H9 (cell line): ENCODE data around the gene CACNA2D4. TPM values are rescaled to one million over a fixed set of nuclear protein-coding genes. Genes with fewer than 3 reads are reported as not detected.

Experiments used
- DNase-seq: peaks from one replicate; pipeline ENCODE4 v3.0.0-alpha.2; 2017
- H2AFZ ChIP-seq: one replicate; pipeline ENCODE4 v1.6.1; 2013; ENCODE audit warnings: mild to moderate bottlenecking, low read length, control low read depth, moderate library complexity
- H2AK5ac ChIP-seq: 2 replicates; pipeline ENCODE4 v1.6.1; 2013; ENCODE audit warnings: low read length, control low read depth, mixed read lengths; ENCODE audit not compliant: insufficient read length
- H2BK120ac ChIP-seq: one replicate; pipeline ENCODE4 v1.6.1; 2013; ENCODE audit warnings: low read depth, mild to moderate bottlenecking, low read length, control low read depth, inconsistent platforms; ENCODE audit not compliant: poor library complexity, severe bottlenecking
- H2BK12ac ChIP-seq: 2 replicates; pipeline ENCODE4 v1.6.1; 2013; ENCODE audit warnings: low read length, control low read depth, mixed read lengths, low read depth; ENCODE audit not compliant: insufficient read length
- H2BK15ac ChIP-seq: 2 replicates; pipeline ENCODE4 v1.6.1; 2013; ENCODE audit warnings: low read depth, low read length, control low read depth
- H2BK20ac ChIP-seq: one replicate; pipeline ENCODE4 v1.6.1; 2013; ENCODE audit warnings: low read depth, mild to moderate bottlenecking, low read length, control low read depth, inconsistent platforms; ENCODE audit not compliant: poor library complexity, severe bottlenecking
- H2BK5ac ChIP-seq: 2 replicates; pipeline ENCODE4 v1.6.1; 2013; ENCODE audit warnings: low read length, control low read depth, mixed read lengths; ENCODE audit not compliant: insufficient read length
- H3K14ac ChIP-seq: 2 replicates; pipeline ENCODE4 v1.6.1; 2013; ENCODE audit warnings: low read length, control low read depth; ENCODE audit not compliant: insufficient read depth
- H3K18ac ChIP-seq: 2 replicates; pipeline ENCODE4 v1.6.1; 2013; ENCODE audit warnings: low read depth, mild to moderate bottlenecking, mixed read lengths, low read length, control low read depth; ENCODE audit not compliant: insufficient read length
- H3K23ac ChIP-seq: 2 replicates; pipeline ENCODE4 v1.6.1; 2013; ENCODE audit warnings: low read length, control low read depth, mixed read lengths, low read depth; ENCODE audit not compliant: insufficient read length
- H3K23me2 ChIP-seq: 2 replicates; pipeline ENCODE4 v1.6.1; 2013; ENCODE audit warnings: low read depth, mild to moderate bottlenecking, mixed read lengths, low read length, control low read depth; ENCODE audit not compliant: insufficient read length, poor library complexity, severe bottlenecking
- H3K27ac ChIP-seq: 2 replicates; pipeline ENCODE4 v1.5.1; 2013; ENCODE audit warnings: low read length, control low read depth, mixed read lengths, low read depth; ENCODE audit not compliant: insufficient read length
- H3K27me3 ChIP-seq: 2 replicates; pipeline ENCODE4 v1.6.1; 2013; ENCODE audit warnings: low read length, control low read depth, inconsistent platforms; ENCODE audit not compliant: insufficient read depth
- H3K4ac ChIP-seq: 2 replicates; pipeline ENCODE4 v1.6.1; 2013; ENCODE audit warnings: low read depth, mild to moderate bottlenecking, control low read depth, inconsistent platforms, low read length, moderate library complexity
- H3K4me1 ChIP-seq: 2 replicates; pipeline ENCODE4 v1.6.1; 2013; ENCODE audit warnings: low read length, control low read depth, inconsistent platforms; ENCODE audit not compliant: insufficient read depth
- H3K4me2 ChIP-seq: 2 replicates; pipeline ENCODE4 v1.6.1; 2013; ENCODE audit warnings: low read length, control low read depth, mixed read lengths; ENCODE audit not compliant: insufficient read length, insufficient read depth
- H3K56ac ChIP-seq: 2 replicates; pipeline ENCODE4 v1.6.1; 2013; ENCODE audit warnings: low read depth, mild to moderate bottlenecking, mixed read lengths, low read length, control low read depth; ENCODE audit not compliant: insufficient read length
- H3K79me1 ChIP-seq: 2 replicates; pipeline ENCODE4 v1.6.1; 2013; ENCODE audit warnings: low read depth, mild to moderate bottlenecking, moderate library complexity, low read length, control low read depth, inconsistent platforms; ENCODE audit not compliant: insufficient read depth, poor library complexity, severe bottlenecking
- H3K79me2 ChIP-seq: 2 replicates; pipeline ENCODE4 v1.6.1; 2013; ENCODE audit warnings: low read length, control low read depth, inconsistent platforms; ENCODE audit not compliant: insufficient read depth
- H3K9ac ChIP-seq: 2 replicates; pipeline ENCODE4 v1.6.1; 2013; ENCODE audit warnings: low read length, control low read depth, mixed read lengths; ENCODE audit not compliant: insufficient read length; ENCODE audit errors: extremely low read depth
- H3K9me3 ChIP-seq: one replicate; pipeline ENCODE4 v1.6.1; 2013; ENCODE audit warnings: low read depth, low read length, inconsistent platforms; ENCODE audit not compliant: control insufficient read depth
- H3T11ph ChIP-seq: one replicate; pipeline ENCODE4 v1.6.1; 2013; ENCODE audit warnings: mild to moderate bottlenecking, low read length, control low read depth, inconsistent platforms
- H4K20me1 ChIP-seq: one replicate; pipeline ENCODE4 v1.6.1; 2013; ENCODE audit not compliant: control insufficient read depth, insufficient read length, insufficient read depth
- H4K5ac ChIP-seq: 2 replicates; pipeline ENCODE4 v1.6.1; 2013; ENCODE audit warnings: low read depth, mild to moderate bottlenecking, mixed read lengths, low read length, control low read depth; ENCODE audit not compliant: insufficient read length
- H4K8ac ChIP-seq: replicated peaks from 2 replicates; pipeline ENCODE4 v1.6.1; 2013; ENCODE audit warnings: low read length, control low read depth, mixed read lengths, low read depth; ENCODE audit not compliant: insufficient read length
- H4K91ac ChIP-seq: 2 replicates; pipeline ENCODE4 v1.6.1; 2013; ENCODE audit warnings: low read depth, mild to moderate bottlenecking, moderate library complexity, mixed read lengths, low read length, control low read depth; ENCODE audit not compliant: insufficient read length
- H3K27ac Mint-ChIP-seq, 3 experiments: 2 replicates in 2 of 3; 3 replicates in 1 of 3; pipeline ENCODE4 v1.8.0; 2020 to 2021; ENCODE audit warnings: mixed read lengths in 3 of 3, mild to moderate bottlenecking in 1 of 3, moderate library complexity in 1 of 3
- H3K27me3 Mint-ChIP-seq: 2 replicates; pipeline ENCODE4 v1.8.0; 2021; ENCODE audit warnings: low read depth, mild to moderate bottlenecking, moderate library complexity, mixed read lengths
- H3K36me3 Mint-ChIP-seq, 3 experiments: 2 replicates in 2 of 3; 3 replicates in 1 of 3; pipeline ENCODE4 v1.8.0; 2020 to 2021; ENCODE audit warnings: low read depth in 3 of 3, mixed read lengths in 3 of 3; ENCODE audit not compliant: insufficient read depth in 1 of 3
- H3K4me1 Mint-ChIP-seq, 2 experiments: 2 replicates each; pipeline ENCODE4 v1.8.0; 2020; ENCODE audit warnings: mixed read lengths in 2 of 2
- H3K4me3 Mint-ChIP-seq, 2 experiments: 2 replicates in 1 of 2; 3 replicates in 1 of 2; pipeline ENCODE4 v1.8.0; 2020 to 2021; ENCODE audit warnings: mild to moderate bottlenecking in 2 of 2, mixed read lengths in 2 of 2, moderate library complexity in 1 of 2
- H3K9me3 Mint-ChIP-seq, 2 experiments: 2 replicates in 1 of 2; 3 replicates in 1 of 2; pipeline ENCODE4 v1.8.0; 2020; ENCODE audit warnings: mild to moderate bottlenecking in 2 of 2, mixed read lengths in 2 of 2, moderate library complexity in 1 of 2
- WGBS: extraction: QIAGEN DNeasy Blood & Tissue Kit; methylation state at CpG from one replicate; pipeline ENCODE4 v1.1.7; 2013; ENCODE audit warnings: missing lambda C conversion rate, low lambda C conversion rate, mixed read lengths; ENCODE audit not compliant: insufficient read length; ENCODE audit errors: extremely low coverage; 5-methylcytosine and 5-hydroxymethylcytosine counted together
- total RNA-seq: library from RNA; stranded (reverse); gene quantifications from 2 replicates; pipeline ENCODE4 v1.2.1, GENCODE V29; 2021
- TF ChIP-seq, protein P1 (sequence below): fragments of 200-600 bp; sonication (generic); conservative IDR thresholded peaks from 3 replicates; pipeline ENCODE4 v1.8.0; 2021; ENCODE audit warnings: antibody characterized with exemption, mild to moderate bottlenecking

The CACNA2D4 gene
- total RNA-seq, 1 experiment from 2014 or later: 0.79 TPM

DNA sequence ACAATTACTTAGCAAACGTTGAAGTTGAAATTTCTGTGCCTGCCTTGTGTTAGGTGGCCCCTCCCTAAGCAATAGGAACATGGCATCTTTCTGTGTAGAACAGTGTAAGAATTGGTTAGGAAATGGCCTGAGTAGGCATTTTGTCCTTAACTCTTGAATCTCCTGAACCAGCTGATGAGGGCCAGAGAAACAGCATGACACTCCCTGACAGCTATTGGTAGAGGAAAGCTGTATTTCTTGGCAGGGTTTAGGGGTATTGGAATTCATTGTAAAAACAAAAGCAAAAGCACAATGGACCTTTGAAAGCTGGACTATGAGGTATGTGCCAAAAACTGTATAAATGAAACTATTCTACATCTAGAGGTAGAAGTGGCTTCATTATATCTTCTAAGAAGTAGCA is 138.7 kb downstream of the CACNA2D4 start:
- no peak overlapping the region for H4K91ac ChIP-seq
- peaks cover 6 to 28% (median 8%) of the 10 kb centered on the region in 3 experiments; a peak in 6 of 7 replicates for H3K36me3 Mint-ChIP-seq
- H4K20me1 ChIP-seq: no peaks in the 10 kb centered on the region
- H3K4me3 Mint-ChIP-seq: no peak overlapping the region
- no peak overlapping the region for H3K18ac ChIP-seq
- no peak overlapping the region for H3K56ac ChIP-seq
- H3K4me1 ChIP-seq: no peaks in the 10 kb centered on the region; the same call in 1 of the 2 replicates
- no peak overlapping the region for H2AK5ac ChIP-seq
- H3K9me3 ChIP-seq: no peaks in the 10 kb centered on the region
- WGBS: no CpG with 5 or more reads among the region's 1 CpG
- no peak overlapping the region for H4K5ac ChIP-seq
- no peak overlapping the region for H2BK5ac ChIP-seq
- no peaks in the 10 kb centered on the region for H3K27me3 ChIP-seq
- TF ChIP-seq, protein P1, sequence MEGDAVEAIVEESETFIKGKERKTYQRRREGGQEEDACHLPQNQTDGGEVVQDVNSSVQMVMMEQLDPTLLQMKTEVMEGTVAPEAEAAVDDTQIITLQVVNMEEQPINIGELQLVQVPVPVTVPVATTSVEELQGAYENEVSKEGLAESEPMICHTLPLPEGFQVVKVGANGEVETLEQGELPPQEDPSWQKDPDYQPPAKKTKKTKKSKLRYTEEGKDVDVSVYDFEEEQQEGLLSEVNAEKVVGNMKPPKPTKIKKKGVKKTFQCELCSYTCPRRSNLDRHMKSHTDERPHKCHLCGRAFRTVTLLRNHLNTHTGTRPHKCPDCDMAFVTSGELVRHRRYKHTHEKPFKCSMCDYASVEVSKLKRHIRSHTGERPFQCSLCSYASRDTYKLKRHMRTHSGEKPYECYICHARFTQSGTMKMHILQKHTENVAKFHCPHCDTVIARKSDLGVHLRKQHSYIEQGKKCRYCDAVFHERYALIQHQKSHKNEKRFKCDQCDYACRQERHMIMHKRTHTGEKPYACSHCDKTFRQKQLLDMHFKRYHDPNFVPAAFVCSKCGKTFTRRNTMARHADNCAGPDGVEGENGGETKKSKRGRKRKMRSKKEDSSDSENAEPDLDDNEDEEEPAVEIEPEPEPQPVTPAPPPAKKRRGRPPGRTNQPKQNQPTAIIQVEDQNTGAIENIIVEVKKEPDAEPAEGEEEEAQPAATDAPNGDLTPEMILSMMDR: no peak
- no peaks in the 10 kb centered on the region for H3K9me3 Mint-ChIP-seq
- no peak overlapping the region for H3K14ac ChIP-seq
- H3K4me1 Mint-ChIP-seq: peaks cover 17% of the 10 kb centered on the region in 2 experiments
- no peak overlapping the region for H2BK120ac ChIP-seq
- H3K79me1 ChIP-seq: peaks cover 3% of the 10 kb centered on the region
- DNase-seq: no peak
- no peaks in the 10 kb centered on the region for H3K27me3 Mint-ChIP-seq
- no peak overlapping the region for H3T11ph ChIP-seq
- no peak overlapping the region for H4K8ac ChIP-seq
- no peak overlapping the region for H3K9ac ChIP-seq
- H3K27ac Mint-ChIP-seq: no peak overlapping the region
- H2BK20ac ChIP-seq: no peak overlapping the region
- no peak overlapping the region for H2BK12ac ChIP-seq
- H3K23me2 ChIP-seq: no peaks in the 10 kb centered on the region
- no peak overlapping the region for H3K4me2 ChIP-seq
- no peak overlapping the region for H2BK15ac ChIP-seq
- no peak overlapping the region for H2AFZ ChIP-seq
- H3K79me2 ChIP-seq: 0 out of 2 replicates have a peak, but pooled peaks cover 3% of the 10 kb centered on the region
- no peak overlapping the region for H3K27ac ChIP-seq
- H3K23ac ChIP-seq: no peak overlapping the region
- H3K4ac ChIP-seq: no peak overlapping the region
